Astrocyte of the spinal cord (primary cell): ENCODE results near the gene RHBDL1.

Experiments
- DNase-seq: peaks from one replicate; pipeline ENCODE4 v3.0.0; 2011; ENCODE audit warnings: low read depth, low spot score
- H3K4me3 ChIP-seq: 2 replicates; pipeline ENCODE4 v1.5.1; 2011; ENCODE audit warnings: low read depth, mild to moderate bottlenecking, low read length, moderate library complexity
- in situ Hi-C: cut with HindIII; loops from 2 replicates; pipeline ENCODE4 v1.10.0; 2017; ENCODE audit warnings: low sequenced_read_pairs
- TF ChIP-seq, protein P1 (sequence below): IDR thresholded peaks from 2 replicates; pipeline ENCODE4 v1.5.1; 2012; ENCODE audit warnings: low read depth, mild to moderate bottlenecking, low read length, inconsistent platforms

Gene RHBDL1

DNA sequence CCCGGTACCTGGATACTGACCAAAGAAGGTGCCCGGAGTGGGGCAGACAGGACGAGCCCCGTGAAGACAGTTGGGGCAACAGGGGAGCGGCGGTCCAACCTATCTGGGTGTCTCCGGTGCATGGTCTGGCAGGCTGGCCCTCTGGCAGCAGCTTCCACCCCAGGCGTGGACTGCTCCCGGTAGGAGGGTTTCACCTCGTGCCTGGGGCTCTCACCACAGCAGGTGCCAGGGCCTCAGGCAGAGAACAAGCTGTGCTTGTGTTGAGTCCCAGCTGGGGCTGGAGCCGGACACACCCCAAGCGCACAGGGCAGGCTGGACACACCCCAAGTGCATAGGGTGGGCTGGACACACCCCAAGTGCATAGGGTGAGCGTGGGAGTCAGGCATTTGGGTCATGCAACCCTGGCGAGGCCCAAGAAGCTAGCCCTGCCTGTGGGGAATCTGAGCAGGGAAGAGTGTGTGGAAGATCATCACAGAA, 31.6 kb downstream of the RHBDL1 start:
- DNase-seq: no peak
- TF ChIP-seq, protein P1, sequence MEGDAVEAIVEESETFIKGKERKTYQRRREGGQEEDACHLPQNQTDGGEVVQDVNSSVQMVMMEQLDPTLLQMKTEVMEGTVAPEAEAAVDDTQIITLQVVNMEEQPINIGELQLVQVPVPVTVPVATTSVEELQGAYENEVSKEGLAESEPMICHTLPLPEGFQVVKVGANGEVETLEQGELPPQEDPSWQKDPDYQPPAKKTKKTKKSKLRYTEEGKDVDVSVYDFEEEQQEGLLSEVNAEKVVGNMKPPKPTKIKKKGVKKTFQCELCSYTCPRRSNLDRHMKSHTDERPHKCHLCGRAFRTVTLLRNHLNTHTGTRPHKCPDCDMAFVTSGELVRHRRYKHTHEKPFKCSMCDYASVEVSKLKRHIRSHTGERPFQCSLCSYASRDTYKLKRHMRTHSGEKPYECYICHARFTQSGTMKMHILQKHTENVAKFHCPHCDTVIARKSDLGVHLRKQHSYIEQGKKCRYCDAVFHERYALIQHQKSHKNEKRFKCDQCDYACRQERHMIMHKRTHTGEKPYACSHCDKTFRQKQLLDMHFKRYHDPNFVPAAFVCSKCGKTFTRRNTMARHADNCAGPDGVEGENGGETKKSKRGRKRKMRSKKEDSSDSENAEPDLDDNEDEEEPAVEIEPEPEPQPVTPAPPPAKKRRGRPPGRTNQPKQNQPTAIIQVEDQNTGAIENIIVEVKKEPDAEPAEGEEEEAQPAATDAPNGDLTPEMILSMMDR: no peak
- no peak overlapping the region for H3K4me3 ChIP-seq
- in situ Hi-C loops: no loop called here

DNA sequence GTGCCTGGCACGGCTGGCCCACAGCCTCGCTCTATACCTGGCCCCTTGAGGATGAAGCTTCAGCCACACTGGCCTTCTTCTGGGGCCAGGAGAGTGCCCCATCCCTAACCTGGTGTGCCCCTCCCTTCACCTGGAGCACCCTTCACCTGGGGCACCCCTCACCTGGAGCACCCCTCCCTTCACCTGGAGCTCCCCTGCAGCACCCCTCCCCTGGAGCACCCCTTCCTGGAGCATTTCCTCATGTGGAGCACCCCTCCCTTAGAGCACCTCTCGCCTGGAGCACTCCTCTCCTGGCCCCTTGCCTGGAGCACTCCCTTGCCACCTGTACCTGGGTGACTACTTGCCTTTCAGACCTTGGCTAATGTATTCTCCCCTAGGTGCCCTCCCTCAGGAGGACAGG, 32.5 kb downstream of the RHBDL1 start:
- TF ChIP-seq, protein P1: no peak
- no peak overlapping the region for H3K4me3 ChIP-seq
- in situ Hi-C loops: no loop called here
- DNase-seq: no peak

DNA sequence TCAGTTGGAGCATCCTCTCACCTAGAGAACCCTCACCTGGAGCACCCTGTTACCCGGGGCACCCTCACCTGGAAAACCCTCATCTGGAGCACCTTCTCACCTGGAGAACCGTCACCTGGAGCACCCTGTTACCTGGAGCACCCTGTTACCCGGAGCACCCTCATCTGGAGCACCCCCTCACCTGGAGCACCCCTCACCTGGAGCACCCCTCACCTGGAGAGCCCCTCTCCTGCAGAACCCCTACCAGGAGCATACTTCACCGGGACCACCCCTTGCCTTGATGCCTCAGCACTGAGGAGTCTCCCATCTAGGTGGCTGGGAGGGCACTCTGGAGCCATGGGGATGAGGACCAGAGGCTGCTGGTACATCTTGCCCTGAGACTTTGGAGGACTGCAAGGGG, 33.5 kb downstream of the RHBDL1 start:
- DNase-seq: no peak
- no peak overlapping the region for H3K4me3 ChIP-seq
- in situ Hi-C loops: no loop called here
- TF ChIP-seq, protein P1: no peak

DNA sequence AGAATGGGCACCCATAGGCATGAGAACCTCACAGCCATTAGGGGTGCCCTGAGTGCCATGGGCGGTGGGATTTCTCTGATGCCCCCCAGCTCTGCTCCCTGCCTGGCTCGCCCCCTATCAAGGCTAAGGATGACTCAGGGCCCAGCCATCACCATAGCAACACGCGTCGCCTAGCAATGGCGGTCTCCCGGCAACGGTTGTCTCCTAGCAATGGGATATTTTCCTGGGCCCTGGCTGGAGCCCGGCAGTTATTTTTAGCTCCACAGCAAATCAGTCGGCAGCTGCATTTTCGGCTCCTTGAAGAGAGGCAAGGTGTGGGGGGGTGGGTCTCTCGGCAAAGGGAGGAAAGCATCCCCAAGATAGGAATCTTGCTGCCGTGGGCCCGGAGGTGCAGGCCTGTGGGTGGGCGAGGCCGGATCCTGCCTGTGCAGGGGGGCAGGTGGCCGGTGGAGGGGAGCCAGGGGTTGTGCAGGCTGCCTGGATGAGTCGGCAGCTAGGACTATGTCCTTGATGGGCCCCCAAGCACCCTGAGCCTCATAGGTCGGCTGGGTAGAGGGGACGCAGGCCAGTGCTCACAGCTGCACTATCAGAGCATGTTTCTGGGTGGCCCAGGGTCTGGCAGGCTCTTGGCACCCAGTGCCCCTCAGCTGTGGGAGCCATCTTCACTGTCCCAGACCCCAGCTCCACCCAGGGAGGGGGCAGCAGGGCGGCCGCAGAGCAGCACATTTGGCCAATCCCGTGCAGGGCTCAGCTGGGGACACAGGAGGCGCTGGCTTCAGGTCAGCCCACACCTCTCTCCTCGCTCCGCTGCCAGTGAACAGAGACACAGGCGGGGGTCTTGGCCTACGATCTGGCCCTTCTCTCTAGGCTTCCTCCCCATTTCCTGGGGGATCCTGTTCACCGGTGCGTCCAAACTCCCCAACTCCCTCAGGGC, 34.4 kb downstream of the RHBDL1 start:
- no peak overlapping the region for H3K4me3 ChIP-seq
- in situ Hi-C loops: no loop called here
- TF ChIP-seq, protein P1: no peak
- peak; percentile 86 for DNase-seq

DNA sequence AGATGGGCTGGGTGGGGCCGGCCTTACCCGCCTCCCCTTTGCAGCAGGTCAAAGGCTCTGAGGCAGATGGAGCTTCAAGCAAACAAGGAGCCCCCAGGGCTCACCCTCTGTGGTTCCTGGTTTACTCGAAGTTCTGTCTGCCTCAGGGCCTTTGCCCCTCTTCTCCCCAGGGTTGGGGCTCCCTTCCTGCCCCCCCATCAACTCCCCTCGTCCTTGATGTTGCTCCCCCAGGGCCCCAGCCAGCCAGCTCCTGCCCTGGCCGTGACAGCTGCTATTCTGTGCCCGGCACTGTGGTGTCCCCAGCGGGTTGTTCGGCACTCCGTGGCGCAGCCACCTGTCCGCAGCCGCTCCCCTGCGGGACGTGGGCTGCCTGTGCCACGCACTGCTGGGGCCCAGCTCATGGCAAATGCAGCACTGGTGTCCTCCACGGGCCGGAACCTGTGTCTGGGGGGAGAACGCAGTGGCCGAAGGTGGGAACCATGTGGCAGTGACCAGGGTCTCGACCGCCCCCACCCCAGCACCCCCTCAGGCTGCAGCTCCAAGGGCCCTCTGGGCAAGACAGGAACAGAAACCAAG, 35.1 kb downstream of the RHBDL1 start:
- no peak overlapping the region for H3K4me3 ChIP-seq
- DNase-seq: no peak
- TF ChIP-seq, protein P1: no peak
- in situ Hi-C loops: no loop called here

DNA sequence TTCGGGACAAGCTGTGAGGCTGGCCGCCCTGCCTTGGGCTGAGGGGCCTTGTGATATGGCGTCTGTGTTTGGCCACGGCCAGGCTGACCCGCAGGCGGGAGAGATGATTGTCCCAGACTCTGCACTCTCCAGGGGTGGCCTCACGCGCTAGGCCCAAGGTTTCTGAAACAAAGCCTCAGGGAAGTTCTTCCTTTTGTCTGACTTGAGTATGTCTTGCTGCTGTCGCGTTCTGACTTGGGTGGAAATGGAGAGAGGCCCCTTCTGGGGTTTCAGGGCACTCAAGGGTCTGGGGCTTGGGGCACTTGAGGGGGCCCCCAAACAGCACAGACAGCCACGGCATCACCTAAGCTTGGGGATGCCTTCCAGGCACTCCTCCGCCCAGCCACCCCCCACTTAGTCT, 35.6 kb downstream of the RHBDL1 start:
- in situ Hi-C loops: no loop called here
- TF ChIP-seq, protein P1: no peak
- H3K4me3 ChIP-seq: no peak overlapping the region
- DNase-seq: no peak
